ENCODE results near the gene MDGA2.

Gene MDGA2

GRCh38 chr14:47595552-47595951, 79.9 kb downstream of the MDGA2 start:
- in situ Hi-C loops (cut with MboI; ENCODE audit: low pct_unique_long_range_greater_than_20kb, low sequenced_read_pairs, unreplicated experiment), result no loop called here
- DNase-seq (ENCODE audit: low spot score), result no peak

GRCh38 chr14:47590767-47591495, 84.5 kb downstream of the MDGA2 start:
- in situ Hi-C loops (cut with MboI; ENCODE audit: low pct_unique_long_range_greater_than_20kb, low sequenced_read_pairs, unreplicated experiment), result no loop called here
- DNase-seq (ENCODE audit: low spot score), result no peak
- no peak for TF ChIP-seq CTCF (IDR thresholded peaks at IDR 0.05; ENCODE audit: extremely low read depth, insufficient read depth, missing control alignments)

More at GRCh38 chr14:47595552-47595951, 79.9 kb downstream of the MDGA2 start:
- no peak for TF ChIP-seq CTCF (IDR thresholded peaks at IDR 0.05; ENCODE audit: extremely low read depth, insufficient read depth, missing control alignments)

GRCh38 chr14:47585447-47585846, 90.0 kb downstream of the MDGA2 start:
- in situ Hi-C loops (cut with MboI; ENCODE audit: low pct_unique_long_range_greater_than_20kb, low sequenced_read_pairs, unreplicated experiment), result no loop called here
- TF ChIP-seq CTCF (IDR thresholded peaks at IDR 0.05; ENCODE audit: extremely low read depth, insufficient read depth, missing control alignments), result no peak
- no peak for DNase-seq (ENCODE audit: low spot score)

GRCh38 chr14:47567273-47567672, 108.1 kb downstream of the MDGA2 start:
- no peak for TF ChIP-seq CTCF (IDR thresholded peaks at IDR 0.05; ENCODE audit: extremely low read depth, insufficient read depth, missing control alignments)
- in situ Hi-C loops (cut with MboI; ENCODE audit: low pct_unique_long_range_greater_than_20kb, low sequenced_read_pairs, unreplicated experiment), result no loop called here
- DNase-seq (ENCODE audit: low spot score), result no peak

GRCh38 chr14:47557894-47558293, 117.5 kb downstream of the MDGA2 start:
- no peak for TF ChIP-seq CTCF (IDR thresholded peaks at IDR 0.05; ENCODE audit: extremely low read depth, insufficient read depth, missing control alignments)
- in situ Hi-C loops (cut with MboI; ENCODE audit: low pct_unique_long_range_greater_than_20kb, low sequenced_read_pairs, unreplicated experiment), result no loop called here
- no peak for DNase-seq (ENCODE audit: low spot score)

GRCh38 chr14:47555333-47555732, 120.1 kb downstream of the MDGA2 start:
- TF ChIP-seq CTCF (IDR thresholded peaks at IDR 0.05; ENCODE audit: extremely low read depth, insufficient read depth, missing control alignments), result no peak
- no peak for DNase-seq (ENCODE audit: low spot score)
- in situ Hi-C loops (cut with MboI; ENCODE audit: low pct_unique_long_range_greater_than_20kb, low sequenced_read_pairs, unreplicated experiment), result no loop called here
